NT2/D1 (cell line): ENCODE results near the gene THY1.

ENCODE experiments used
- SUZ12 ChIP-seq: IDR thresholded peaks from 2 replicates; pipeline ENCODE4 v1.6.1; 2011; ENCODE audit not compliant: insufficient read length, insufficient read depth; ENCODE audit errors: extremely low read depth
- YY1 ChIP-seq: IDR thresholded peaks from 2 replicates; pipeline ENCODE4 v1.6.1; 2011; ENCODE audit not compliant: insufficient read length, insufficient read depth
- ZNF274 ChIP-seq: IDR thresholded peaks from 2 replicates; pipeline ENCODE4 v1.6.1; 2011; ENCODE audit warnings: mild to moderate bottlenecking, low read depth, low read length

GRCh38 chr11:119431523-119431922 is 8.6 kb upstream of the THY1 start:
- TF ChIP-seq SUZ12 = no peak
- no peak for TF ChIP-seq ZNF274
- TF ChIP-seq YY1 = no peak
